KOPT-K1 (cell line): ENCODE measurements around the gene CNTNAP4.

Experiments
- H3K27ac ChIP-seq: fragments of 200-600 bp; sonication (generic); 2 replicates; pipeline ENCODE4 v1.5.1; 2016; ENCODE audit warnings: antibody characterized with exemption, mild to moderate bottlenecking, low read depth, low read length; ENCODE audit not compliant: poor library complexity, severe bottlenecking
- H3K36me3 ChIP-seq: fragments of 200-600 bp; sonication (generic); 2 replicates; pipeline ENCODE4 v1.5.1; 2017; ENCODE audit warnings: antibody characterized with exemption, mild to moderate bottlenecking, low read length, moderate library complexity; ENCODE audit not compliant: insufficient read depth
- H3K9me3 ChIP-seq: fragments of 200-600 bp; sonication (generic); 2 replicates; pipeline ENCODE4 v1.5.1; 2017; ENCODE audit warnings: antibody characterized with exemption, low read length, mild to moderate bottlenecking; ENCODE audit not compliant: insufficient read depth, poor library complexity, severe bottlenecking

CNTNAP4 gene

GRCh38 chr16:76529120-76529519 lies 251.9 kb downstream of the CNTNAP4 start:
- Histone ChIP-seq H3K9me3 (no peaks in the 10 kb centered on the region), H3K27ac (no peak overlapping the region), H3K36me3 (no peaks in the 10 kb centered on the region)

GRCh38 chr16:76531236-76531635 lies 254.0 kb downstream of the CNTNAP4 start:
- Histone ChIP-seq H3K27ac (no peak overlapping the region), H3K9me3 (no peaks in the 10 kb centered on the region), H3K36me3 (no peaks in the 10 kb centered on the region)

GRCh38 chr16:76532188-76532973 lies 255.2 kb downstream of the CNTNAP4 start:
- Histone ChIP-seq H3K9me3 (no peaks in the 10 kb centered on the region), H3K27ac (no peak overlapping the region), H3K36me3 (no peaks in the 10 kb centered on the region)

- Histone ChIP-seq H3K27ac (no peak overlapping the region), H3K36me3 (no peaks in the 10 kb centered on the region)
Measured at GRCh38 chr16:76539609-76540008, 262.4 kb downstream of the CNTNAP4 start.

GRCh38 chr16:76541070-76541469 lies 263.9 kb downstream of the CNTNAP4 start:
- Histone ChIP-seq H3K9me3 (no peaks in the 10 kb centered on the region), H3K27ac (no peak overlapping the region), H3K36me3 (no peaks in the 10 kb centered on the region)

More at GRCh38 chr16:76539609-76540008, 262.4 kb downstream of the CNTNAP4 start:
- no peaks in the 10 kb centered on the region for H3K9me3 ChIP-seq

- Histone ChIP-seq H3K27ac (no peak overlapping the region), H3K9me3 (no peaks in the 10 kb centered on the region), H3K36me3 (no peaks in the 10 kb centered on the region)
Measured at GRCh38 chr16:76565542-76565941, 288.3 kb downstream of the CNTNAP4 start.

GRCh38 chr16:76571755-76572154 lies 294.6 kb downstream of the CNTNAP4 start:
- no peaks in the 10 kb centered on the region for H3K36me3 ChIP-seq
- H3K9me3 ChIP-seq, result no peaks in the 10 kb centered on the region
- H3K27ac ChIP-seq, result no peak overlapping the region

- Histone ChIP-seq H3K36me3 (no peaks in the 10 kb centered on the region), H3K27ac (no peak overlapping the region), H3K9me3 (no peaks in the 10 kb centered on the region)
Measured at GRCh38 chr16:76573281-76573680, 296.1 kb downstream of the CNTNAP4 start.

GRCh38 chr16:76574651-76575050 lies 297.4 kb downstream of the CNTNAP4 start:
- no peaks in the 10 kb centered on the region for H3K36me3 ChIP-seq

GRCh38 chr16:76576526-76576925 lies 299.3 kb downstream of the CNTNAP4 start:
- Histone ChIP-seq H3K27ac (no peak overlapping the region), H3K9me3 (no peaks in the 10 kb centered on the region), H3K36me3 (no peaks in the 10 kb centered on the region)

More at GRCh38 chr16:76574651-76575050, 297.4 kb downstream of the CNTNAP4 start:
- H3K9me3 ChIP-seq, result no peaks in the 10 kb centered on the region
- no peak overlapping the region for H3K27ac ChIP-seq

GRCh38 chr16:76577003-76577402 lies 299.8 kb downstream of the CNTNAP4 start:
- H3K27ac ChIP-seq, result no peak overlapping the region

GRCh38 chr16:76579277-76579922 lies 302.2 kb downstream of the CNTNAP4 start:
- H3K36me3 ChIP-seq, result no peaks in the 10 kb centered on the region
- no peaks in the 10 kb centered on the region for H3K9me3 ChIP-seq
- no peak overlapping the region for H3K27ac ChIP-seq

More at GRCh38 chr16:76577003-76577402, 299.8 kb downstream of the CNTNAP4 start:
- H3K36me3 ChIP-seq, result no peaks in the 10 kb centered on the region
- no peaks in the 10 kb centered on the region for H3K9me3 ChIP-seq

- Histone ChIP-seq H3K27ac (no peak overlapping the region), H3K9me3 (no peaks in the 10 kb centered on the region), H3K36me3 (no peaks in the 10 kb centered on the region)
Measured at GRCh38 chr16:76583466-76583865, 306.3 kb downstream of the CNTNAP4 start.

- H3K27ac ChIP-seq, result no peak overlapping the region
- H3K9me3 ChIP-seq, result no peaks in the 10 kb centered on the region
- H3K36me3 ChIP-seq, result no peaks in the 10 kb centered on the region
Measured at GRCh38 chr16:76583945-76584344, 306.7 kb downstream of the CNTNAP4 start.

GRCh38 chr16:76598498-76598897 lies 321.3 kb downstream of the CNTNAP4 start:
- Histone ChIP-seq H3K27ac (no peak overlapping the region), H3K36me3 (no peaks in the 10 kb centered on the region), H3K9me3 (no peaks in the 10 kb centered on the region)

- H3K9me3 ChIP-seq, result no peaks in the 10 kb centered on the region
- no peak overlapping the region for H3K27ac ChIP-seq
- H3K36me3 ChIP-seq, result no peaks in the 10 kb centered on the region
Measured at GRCh38 chr16:76607317-76607716, 330.1 kb downstream of the CNTNAP4 start.
